Iris pigment epithelial cell (primary cell): ENCODE measurements around the gene AUTS2.
A peak's percentile ranks its signal among the peaks of the same experiment; 100 is the strongest.

Source experiments
- DNase-seq: peaks from one replicate; pipeline ENCODE4 v3.0.0-alpha.2; 2011; ENCODE audit warnings: low read depth

The AUTS2 gene

DNA sequence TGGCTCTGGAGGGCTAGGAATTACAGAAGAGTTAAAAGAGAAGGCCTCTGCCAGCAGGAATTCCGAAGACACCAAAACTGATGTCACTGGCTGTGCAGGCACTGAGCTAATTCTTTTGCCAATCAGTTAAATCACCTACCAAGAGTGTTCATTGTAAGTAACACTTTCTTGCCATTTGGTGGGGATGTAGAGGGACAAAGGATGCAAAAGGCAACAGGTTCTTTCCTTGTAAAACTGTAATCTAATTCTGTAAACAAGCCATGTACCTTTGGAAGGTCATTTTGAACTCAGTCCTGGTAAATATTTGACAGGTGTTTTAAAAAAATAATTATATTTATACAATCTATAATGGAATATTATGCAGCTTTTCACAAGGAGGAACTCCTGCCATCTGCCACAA, 438.4 kb downstream of the AUTS2 start:
- DNase-seq = no peak

DNA sequence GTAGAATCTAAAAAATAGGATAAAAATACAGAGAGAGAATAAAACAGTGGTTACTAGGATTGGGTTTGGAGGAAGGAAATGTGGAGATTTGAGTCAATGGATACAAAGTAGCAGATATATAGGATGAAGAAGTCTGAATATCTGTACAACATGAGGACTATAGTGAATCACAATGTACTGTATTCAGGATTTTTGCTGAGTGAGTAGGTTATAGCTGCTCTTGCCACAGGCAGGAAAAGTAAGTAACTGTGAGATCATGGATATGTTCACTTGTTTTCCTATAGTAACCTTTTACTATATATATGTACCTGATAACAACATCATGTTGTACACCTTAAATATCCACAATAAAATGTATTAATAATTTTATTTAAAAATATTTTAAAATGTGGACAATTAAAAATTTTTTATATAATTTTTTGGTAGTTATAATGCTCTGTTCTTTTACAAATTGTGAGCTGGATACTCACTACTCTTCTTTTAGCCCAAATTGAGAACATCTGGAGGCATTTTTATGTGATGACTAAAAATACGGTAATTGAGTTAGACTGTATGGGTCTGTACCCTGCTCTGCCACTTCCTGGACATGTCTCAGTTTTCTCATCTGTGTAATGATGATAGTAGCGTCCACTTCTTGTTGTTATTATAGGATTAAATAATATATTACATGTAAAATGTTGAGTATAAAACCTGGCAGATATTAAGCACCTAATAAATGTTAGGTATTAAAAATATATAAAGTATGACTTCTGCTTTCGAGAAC, 439.1 kb downstream of the AUTS2 start:
- DNase-seq = no peak

DNA sequence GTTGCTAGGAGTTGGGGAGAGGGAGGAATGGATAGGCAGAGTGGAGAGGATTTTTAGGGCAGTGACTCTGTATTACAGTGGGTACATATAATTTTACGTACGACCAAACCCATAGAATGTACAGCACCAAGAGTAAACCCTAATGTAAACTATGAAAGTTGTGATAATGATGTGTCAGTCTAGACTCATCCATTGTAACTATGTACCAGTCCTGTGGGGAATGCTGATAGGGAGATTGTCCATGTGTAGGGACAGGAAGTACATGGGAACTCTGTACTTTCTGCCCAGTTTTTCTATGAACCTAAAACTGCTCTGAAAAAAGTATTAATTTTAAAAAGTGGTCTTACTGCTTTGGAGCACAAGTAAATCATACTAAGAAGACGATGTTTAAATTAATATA, 441.8 kb downstream of the AUTS2 start:
- DNase-seq = no peak

DNA sequence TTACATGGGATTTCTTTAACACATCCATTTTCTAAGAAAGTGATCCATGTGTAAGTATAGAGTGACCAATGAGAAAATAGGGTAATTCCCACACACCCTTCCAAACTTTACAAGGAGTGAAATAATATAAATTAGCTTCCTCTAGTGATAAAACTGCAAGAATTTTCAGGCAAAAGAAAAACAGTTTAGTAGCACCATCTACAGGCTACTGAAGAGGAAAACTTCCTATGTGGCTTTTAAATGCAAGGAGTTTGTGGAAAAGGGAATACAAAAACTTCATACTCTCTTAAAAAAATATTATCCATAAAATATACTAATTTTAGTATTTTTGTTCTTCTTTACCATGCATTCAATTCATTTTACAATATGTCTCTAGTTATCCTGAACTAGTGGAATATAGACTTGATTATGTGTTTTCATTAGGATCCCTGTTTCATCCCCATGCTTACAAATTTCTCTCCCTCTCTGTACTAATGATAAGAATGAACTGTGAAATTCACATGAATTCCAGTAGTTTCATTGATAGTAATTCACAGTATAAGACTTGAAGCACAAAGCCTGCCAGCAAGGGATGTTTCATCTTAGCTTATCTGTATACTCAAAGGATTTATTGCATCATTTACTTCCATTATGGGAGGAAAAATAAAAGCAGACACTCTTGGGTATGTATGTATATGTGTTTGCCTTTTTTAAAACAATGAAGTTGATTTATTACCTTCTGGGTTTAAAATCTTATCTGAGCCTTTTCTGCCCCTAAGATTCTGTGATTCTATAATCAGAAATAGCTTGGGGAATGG, 442.9 kb downstream of the AUTS2 start:
- DNase-seq = no peak

DNA sequence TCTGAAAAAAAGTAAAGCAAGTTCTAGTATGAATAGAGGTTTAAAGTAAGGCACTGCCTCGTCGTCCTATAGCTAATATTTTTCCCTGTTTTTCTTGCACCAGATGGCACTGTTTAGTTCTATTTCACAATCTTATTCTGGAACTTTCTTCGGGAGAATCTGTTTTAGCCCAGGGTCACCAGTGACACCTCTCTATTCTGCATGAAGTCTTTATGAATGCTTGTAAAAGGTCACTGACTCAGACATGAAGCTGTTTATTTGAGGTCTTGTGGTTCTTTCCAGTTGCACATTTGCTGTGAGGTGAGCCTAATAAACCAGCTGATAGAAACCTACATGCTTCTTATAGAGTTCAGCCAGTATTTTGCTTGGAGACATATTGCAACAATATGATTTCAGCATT, 444.3 kb downstream of the AUTS2 start:
- DNase-seq = peak; percentile 6

DNA sequence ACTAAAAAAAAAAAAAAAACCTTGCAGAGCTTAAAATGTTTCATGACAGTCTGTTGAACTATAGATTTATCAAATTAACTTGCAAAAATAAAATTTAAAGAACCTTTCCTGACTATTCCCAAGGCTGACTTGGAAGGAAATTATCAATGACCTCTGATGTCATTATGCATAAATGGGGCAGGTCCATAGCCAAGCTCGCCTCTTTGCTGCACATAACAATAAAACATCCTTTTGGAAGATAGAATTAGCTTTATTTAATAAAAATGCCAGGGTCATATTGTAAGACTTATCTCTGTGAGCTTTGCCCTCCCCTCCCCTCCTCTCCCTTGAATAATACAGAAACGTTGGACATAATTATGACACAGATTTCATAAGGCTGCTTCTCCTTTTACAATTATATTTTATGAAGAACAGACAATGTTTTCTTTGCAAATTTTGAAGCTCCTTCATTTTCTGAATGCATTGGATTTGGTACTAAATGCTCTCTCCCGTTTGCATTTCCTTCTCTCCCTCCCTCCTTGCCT, 444.8 kb downstream of the AUTS2 start:
- no peak for DNase-seq

DNA sequence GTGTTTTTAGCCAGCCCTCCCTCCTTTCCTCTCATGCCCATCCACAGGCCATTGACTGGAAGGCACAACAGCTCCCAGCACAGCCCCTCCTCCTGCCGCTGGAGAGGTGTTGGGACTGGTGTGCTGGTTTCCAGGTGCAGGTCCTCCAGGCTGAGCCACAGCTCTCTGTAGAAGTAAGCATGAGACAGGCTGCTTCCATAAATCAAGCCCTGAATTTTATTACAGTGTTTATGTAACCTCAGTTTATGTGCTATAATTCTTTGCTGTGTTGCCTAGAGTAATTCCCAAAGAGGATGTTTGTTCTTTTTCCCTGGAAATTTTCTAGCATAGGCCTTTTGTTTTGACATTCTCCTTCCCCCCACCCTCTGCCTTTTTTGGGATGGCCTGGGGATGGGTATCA, 445.8 kb downstream of the AUTS2 start:
- no peak for DNase-seq

DNA sequence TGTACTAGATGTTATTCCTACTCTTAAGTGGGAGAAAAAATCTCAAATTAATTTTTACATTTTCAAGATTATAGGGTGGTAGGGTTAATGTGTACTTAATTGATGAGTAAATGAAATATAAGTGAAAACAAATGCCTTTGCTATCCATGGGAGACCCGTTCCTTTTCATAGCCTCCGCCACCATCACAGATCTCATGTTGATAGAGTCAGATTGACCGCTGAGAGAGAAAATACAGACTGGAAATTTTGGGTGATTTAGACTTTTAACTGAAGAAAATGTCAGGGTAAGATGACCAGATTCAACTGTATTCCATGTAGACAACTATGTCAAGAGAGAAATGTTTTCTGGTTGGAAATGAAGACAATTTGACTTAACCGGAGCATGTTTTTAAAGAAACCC, 446.2 kb downstream of the AUTS2 start:
- DNase-seq = no peak

DNA sequence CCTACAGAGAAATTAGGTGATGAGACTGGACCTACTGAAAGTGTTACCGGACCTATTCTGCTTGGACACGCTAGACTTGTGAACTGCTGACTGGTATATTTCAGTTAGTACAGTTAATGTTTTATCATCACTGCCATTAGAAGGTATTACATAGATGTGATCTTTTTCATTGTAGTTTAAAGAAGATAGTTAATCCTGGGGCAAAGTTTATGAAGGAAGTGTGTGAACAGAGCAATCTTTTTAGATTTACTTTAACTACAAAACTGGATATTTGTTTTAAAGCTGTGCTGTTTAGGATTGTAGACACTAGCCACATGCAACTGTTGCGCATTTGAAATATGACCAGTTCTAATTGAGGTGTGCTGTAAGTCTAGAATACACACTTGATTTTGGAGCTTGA, 446.7 kb downstream of the AUTS2 start:
- no peak for DNase-seq

DNA sequence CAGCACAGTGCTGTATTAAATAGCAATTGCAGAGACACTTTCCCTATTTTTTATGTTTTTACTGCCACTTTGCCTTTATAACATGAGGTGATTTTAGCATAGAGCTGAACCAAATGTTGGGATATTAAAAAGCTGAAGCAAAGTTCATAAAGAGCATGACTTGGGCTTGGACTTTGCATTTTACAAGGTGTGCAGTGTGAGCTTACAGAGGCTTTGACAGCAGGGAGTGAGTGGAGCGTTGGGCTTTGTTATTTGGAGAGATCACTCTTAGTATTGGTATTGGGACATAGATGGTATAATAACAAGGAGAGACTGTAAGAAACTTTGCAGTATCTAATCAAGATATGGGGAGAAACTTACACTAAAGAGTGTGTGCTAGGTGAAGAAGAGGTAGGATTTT, 449.1 kb downstream of the AUTS2 start:
- no peak for DNase-seq

DNA sequence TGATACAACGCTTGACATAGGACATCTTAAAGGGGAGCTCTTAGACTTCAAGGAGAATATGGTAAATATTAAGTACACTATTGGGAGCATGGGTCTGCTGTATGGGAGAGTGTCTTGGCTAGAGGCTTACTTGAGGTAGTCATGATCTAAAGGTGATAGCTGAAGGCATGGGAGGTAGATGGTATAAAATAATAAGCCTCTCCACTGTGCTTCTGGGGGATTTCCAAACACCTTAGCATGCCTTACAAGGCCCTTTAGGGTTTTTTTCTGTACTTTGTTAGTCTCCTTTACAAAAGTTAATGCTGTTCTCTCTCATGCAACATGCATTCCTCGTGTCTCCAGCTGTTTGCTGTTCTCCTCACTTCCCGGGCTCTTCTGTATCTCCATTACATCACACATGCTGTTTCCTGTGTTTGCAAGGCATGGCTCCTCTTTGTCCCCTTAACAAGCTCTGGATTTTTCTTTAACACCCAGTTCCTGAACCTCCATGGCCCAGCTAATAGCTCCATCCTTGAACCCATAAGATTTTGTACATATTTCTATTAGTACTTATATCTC, 449.7 kb downstream of the AUTS2 start:
- DNase-seq = no peak

DNA sequence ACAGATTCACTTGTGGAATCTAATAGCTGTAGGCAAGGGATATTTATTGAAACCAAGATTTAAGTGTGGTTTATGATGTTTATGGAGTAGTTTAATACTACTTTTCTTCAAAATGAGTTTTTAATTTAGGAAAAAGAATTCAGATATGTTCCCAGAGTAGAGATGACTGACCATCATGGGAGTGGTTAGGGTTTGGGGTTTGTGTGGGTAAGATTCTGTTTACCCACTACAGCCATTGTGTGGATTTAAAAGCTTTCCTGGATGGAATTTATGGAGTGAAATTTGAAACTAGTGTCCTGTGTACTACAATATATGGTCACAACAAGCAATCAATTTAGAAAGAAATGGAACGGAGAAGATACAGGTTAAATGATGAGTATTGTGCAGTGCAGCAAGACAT, 453.5 kb downstream of the AUTS2 start:
- DNase-seq = no peak

DNA sequence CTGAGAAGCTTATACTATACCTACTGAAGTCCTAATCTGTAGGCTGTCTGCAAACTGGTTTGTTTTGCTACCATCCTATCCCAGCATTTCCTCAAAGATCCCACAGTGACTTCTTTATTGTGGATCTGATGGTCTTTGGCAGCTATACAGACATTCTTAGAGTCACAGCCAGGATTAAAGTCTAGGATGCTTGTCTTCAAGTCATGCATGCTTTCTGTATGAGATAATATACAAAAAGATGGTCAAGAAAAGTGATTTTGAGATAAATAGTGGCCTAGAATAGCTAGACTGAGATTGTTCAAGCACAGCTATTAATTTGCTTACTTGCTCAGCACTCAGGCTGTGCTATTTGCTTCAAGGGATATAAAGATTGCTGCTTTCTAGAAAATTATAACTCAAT, 454.4 kb downstream of the AUTS2 start:
- DNase-seq = peak; percentile 28

DNA sequence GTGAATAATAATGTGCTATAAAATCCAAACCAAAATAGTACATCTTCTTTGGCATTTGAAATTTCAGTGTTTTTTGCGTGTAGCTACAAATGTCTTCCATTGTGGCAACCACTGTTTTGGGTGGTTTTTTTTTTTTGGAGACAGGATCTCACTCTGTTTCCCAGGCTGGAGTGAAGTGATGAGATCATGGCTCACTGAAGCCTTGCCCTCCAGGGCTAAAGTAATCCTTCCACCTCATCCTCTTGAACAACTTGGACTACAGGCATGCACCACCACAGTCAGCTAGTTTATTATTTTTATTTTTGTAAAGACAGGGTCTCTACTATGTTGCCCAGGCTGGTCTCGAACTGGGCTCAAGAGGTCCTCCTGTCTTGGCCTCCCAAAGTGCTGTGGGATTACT, 455.1 kb downstream of the AUTS2 start:
- no peak for DNase-seq

DNA sequence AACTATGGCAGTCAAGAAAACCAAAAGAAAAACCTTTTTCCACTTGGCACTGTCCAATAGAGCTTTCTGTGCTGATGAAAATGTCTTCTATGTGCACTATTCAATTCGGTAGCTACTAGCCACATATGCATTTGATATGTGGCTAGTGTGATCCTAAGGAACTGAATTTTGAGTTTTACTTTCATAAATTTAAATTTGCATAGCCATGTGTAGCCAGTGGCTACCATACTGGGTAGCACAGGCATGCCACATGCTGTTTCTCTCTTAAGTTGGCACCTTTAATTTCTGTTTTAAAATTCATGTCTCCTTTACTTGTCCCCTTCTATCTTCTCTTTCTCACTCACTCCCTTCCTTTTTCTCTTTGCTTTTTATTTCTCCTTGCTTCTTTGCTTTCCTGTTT, 455.7 kb downstream of the AUTS2 start:
- no peak for DNase-seq

DNA sequence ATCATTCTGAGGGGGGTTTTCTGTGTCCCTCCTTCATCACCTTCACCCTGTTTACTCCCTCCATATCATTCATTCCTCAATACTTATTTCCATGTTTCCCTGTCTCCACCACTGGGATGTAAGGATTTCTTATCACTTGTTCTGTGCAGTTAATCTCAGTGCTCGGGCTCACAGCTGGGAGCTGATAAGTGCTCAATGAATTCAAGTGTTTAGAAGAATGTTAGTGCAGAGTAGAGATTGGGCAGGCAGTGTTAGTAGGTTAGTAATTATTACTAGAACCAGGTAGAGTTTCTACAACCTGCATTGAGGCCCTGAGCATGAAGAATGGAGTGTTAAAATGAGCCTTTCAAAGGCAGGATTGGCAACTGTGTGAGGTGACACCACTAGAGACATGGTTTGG, 458.1 kb downstream of the AUTS2 start:
- DNase-seq = no peak

DNA sequence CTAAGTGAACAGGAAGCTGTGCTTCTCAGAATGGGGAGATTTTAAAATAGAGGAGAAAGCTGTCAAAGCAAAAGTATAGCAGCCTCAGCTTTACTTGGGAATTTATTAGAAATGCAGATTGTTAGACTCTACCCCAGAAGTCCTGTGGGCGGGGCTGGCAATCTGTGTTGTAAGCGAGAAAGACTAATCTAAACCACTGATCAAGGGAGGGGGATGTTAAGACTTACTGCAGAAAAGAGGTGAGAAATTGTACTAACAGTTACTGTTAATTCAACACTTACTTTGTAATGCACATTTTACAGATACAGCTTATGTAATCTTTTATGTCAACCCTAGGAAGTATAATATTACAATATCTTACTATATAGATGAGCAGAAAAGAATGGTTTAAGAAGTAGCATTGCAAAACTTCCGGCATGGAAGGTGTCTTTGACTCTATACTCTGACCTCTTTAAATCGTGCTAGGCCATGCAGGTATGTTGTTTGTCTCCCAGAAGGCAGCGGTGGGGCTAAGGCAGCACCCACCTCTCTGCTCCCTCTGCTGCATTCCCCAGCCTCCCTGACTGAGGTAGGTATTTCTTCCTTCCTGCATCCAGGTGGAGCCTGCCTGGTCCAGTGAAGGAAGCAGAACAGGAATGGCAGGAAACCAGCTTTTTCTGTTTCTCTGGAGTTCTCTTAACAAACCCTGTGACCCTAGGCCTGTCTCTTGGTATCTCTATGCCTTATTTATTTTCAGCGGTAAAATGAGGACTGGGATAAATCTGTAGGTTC, 462.2 kb downstream of the AUTS2 start:
- no peak for DNase-seq

DNA sequence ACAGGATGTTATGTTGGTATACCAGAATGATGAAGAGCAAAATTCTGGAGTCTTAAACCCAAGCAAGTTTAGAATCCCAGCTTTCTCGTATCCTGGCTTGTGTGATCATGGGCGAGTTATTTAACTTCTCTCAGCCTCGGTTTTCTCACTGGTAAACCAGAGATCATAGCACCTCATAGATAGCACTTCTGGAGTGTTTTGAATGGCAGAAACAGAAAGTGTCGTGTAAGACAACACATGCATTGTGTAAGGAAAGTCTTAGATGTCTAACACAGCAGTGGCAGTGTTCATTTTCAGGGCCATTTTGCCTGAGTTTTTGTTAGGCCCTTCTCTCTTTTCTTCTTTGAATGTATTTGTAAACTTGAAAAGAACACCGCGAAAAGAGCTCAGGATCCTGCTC, 465.1 kb downstream of the AUTS2 start:
- DNase-seq = no peak

DNA sequence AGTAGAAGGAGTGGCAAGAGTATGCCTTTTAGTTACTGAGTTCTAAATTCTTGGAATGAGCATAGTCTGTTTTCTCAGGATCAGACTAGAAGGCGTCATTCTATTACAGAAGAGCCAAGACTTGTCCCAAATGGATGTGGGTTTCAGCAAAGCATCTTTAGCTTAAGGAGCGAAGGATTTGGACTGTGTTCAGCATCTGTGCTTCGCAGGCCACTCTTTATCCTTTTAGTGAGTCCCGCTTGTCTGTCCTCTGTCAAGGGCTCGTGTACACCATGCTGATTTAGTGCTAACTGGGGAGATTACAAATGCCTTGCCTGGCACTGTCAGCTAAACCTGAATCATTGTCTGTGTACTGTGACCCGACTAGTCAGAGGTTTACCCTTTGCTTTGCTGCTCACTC, 465.7 kb downstream of the AUTS2 start:
- DNase-seq = no peak

DNA sequence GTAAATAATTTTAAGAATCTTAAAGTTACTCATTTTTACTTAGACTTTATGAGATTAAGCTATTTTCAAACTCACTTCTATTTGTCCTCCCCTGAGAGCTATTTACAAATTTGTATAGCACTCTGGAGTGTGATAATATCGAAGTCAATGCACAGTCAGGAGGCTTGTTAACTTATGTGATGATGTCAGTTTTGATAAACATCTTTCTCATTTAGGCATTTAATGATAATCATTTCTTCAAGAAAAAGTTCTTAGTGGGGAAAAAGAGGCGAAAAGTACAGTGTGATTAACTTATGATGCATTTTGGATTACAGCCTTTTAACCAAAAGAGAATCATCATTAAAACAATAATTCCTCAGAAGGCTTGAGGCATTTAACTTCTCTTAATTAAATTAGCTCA, 468.6 kb downstream of the AUTS2 start:
- no peak for DNase-seq

DNA sequence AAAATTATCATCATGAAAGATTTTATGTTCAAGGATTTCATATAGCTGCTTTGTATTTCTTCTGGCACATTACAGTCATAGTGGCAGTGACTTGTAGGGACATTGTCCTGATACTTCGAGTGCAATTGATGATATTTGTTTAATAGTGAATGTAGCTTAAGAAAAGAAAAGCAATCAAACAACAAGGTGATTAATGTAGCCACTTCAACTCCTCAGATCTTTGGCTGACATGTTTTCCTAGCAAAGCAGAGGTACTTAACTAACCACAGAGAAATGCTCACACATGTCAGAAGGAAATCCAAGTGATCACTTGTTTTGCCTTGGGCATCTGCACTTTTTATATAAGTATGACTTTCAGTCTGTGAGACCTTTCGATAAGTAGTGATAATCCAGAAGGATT, 470.3 kb downstream of the AUTS2 start:
- no peak for DNase-seq

DNA sequence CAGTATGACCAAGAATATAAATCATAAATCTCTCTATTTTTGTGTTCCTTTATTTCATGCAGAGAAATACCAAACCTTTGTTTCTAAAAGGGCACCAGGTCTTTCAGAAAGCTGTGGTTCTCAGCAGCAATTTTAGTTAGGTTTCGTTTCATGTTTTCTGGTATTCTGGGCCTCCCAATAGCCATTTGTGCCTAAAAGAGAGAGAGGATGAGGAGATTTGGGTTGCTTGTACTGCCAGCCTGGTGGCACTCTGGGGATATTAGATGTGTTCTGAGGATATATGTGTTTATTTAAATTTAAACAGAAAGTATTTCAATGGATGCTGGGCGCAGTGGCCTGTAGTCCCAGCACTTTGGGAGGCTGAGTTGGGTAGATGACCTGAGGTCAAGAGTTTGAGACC, 471.7 kb downstream of the AUTS2 start:
- no peak for DNase-seq
